ENCODE measurements around the gene TTLL5. TPM values are rescaled to one million over a fixed set of nuclear protein-coding genes. Genes with fewer than 3 reads are reported as not detected.

Gene TTLL5
- polyA plus RNA-seq, 1 donor from 2014 or later: 10.4 TPM

DNA sequence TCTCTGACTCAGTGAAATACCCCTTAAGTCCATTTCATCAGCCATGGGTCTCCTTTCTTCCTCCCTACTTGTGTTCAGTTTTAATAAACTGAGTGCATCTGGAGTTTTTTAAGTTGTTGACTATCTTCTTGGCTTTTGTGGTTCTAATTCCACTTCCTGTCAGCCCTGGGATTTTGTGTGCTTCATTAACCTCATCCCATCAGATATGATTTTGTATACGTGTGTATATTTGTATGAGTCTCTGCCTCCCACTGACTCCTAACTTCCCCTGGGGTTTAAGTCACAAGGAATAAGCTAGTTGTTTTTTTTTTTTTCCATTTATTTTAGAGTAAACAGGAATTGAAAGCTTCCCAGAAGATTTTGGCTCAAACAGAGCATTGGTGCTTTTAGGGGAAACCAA lies 62.7 kb downstream of the TTLL5 start:
- Mint-ChIP-seq H3K9me3 (peaks cover 0 to 7% (median 0%) of the 10 kb centered on the region in 3 donors), H3K4me3 (no peak overlapping the region), H3K36me3 (peaks cover 22% of the 10 kb centered on the region), H3K27me3 (no peaks in the 10 kb centered on the region), H3K4me1 (no peaks in the 10 kb centered on the region), H3K27ac (no peak overlapping the region)

DNA sequence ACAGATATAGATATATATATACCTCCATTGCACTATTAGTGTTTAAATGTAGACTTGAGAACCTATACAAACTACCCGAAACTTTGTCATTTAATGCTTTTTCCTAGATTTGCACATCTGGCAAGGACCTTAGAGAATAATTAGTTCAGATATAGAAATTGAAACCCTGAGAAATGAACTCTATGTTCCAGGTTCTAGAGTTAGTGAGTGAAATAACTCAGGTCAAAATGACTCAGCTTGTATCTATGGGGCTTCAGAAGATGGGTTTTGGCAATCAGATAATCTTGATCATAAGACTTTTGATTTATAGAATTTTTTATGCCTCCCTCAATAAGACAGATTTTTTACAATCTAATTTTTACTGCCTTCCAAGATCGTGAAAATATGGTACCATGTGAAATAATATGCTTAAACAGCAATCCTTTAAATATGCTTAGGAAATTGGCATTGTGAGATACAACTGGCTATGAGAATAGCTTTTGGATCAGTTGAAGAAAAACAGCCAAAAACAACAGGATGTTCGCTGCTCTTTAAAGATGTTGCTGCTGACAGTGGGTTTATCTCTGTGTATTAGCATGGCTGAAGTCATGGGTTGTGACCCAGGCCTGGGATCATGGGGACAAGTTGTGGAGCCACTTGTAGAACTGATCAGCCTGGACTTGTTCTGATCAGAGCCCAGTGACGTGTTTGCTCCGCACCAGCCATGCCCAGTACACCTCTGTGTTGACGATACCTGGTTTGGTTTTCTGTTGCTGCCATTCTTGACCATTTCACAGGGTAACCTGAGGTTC lies 63.6 kb downstream of the TTLL5 start:
- H3K27ac Mint-ChIP-seq: no peak overlapping the region
- peaks cover 0 to 7% (median 0%) of the 10 kb centered on the region in 3 donors for H3K9me3 Mint-ChIP-seq
- H3K4me1 Mint-ChIP-seq: no peaks in the 10 kb centered on the region
- no peaks in the 10 kb centered on the region for H3K27me3 Mint-ChIP-seq
- peaks cover 20% of the 10 kb centered on the region for H3K36me3 Mint-ChIP-seq
- H3K4me3 Mint-ChIP-seq: no peak overlapping the region

DNA sequence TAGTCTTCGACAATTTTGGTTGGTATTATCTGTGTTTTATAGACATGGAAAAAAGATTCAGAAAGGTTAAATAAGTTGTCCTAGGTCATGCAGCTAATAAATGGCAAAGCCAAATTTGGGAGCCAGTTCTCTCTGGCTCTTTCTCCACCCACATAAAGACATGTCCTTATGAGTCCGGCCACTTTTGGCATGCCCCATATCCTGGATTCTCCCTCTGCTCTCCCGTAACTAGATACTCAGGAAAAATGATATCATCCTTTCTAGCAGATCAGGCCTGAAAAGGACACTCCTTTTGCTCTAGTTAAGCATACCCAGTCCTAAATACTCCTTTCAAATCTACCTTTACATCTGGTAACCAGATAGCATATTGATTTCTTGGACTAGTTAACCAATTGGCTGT lies 64.4 kb downstream of the TTLL5 start:
- peaks cover 22% of the 10 kb centered on the region for H3K36me3 Mint-ChIP-seq
- H3K27ac Mint-ChIP-seq: no peak overlapping the region

DNA sequence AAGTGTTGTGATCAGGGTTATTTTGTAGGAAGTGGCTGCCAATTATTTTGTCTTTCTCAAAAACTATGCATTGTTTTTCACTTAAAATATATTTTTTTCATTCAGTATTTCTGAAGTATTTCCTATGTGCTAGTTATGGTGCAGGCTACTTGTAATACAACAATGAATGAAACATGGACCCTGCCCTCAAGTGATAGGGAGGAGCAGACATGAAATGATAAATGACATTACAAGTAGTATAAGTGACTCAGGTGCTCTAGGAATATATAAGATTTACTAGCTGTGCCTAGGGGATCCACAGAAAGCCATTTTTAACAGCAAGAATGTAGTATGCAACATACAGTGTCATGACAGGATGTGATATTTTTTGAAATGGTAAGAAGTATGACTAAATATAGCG lies 65.3 kb downstream of the TTLL5 start:
- Mint-ChIP-seq H3K27ac (no peak overlapping the region), H3K4me3 (no peak overlapping the region), H3K9me3 (peaks cover 0 to 7% (median 0%) of the 10 kb centered on the region in 3 donors), H3K4me1 (no peaks in the 10 kb centered on the region), H3K36me3 (peaks cover 22% of the 10 kb centered on the region), H3K27me3 (no peaks in the 10 kb centered on the region)

More for the DNA sequence above, 64.4 kb downstream of the TTLL5 start:
- no peaks in the 10 kb centered on the region for H3K4me1 Mint-ChIP-seq
- no peaks in the 10 kb centered on the region for H3K27me3 Mint-ChIP-seq
- peaks cover 0 to 7% (median 0%) of the 10 kb centered on the region in 3 donors for H3K9me3 Mint-ChIP-seq
- no peak overlapping the region for H3K4me3 Mint-ChIP-seq

DNA sequence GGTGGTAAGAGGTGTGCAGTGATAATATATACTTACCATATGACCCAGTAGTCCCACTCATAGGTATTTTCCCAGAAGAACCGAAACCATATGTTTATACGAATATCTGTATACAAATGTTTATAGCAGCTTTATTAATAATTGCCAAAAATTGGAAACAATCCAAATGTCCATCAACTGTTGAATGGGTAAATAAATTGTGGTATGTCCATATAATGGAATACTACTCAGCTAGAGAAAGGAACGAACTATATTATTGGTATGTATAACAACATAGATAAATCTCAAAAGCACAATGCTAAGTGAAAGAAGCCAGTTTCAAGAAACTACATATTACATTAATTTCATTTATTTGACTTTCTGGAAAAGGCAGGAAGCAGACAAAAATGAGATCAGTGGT lies 66.1 kb downstream of the TTLL5 start:
- Mint-ChIP-seq H3K9me3 (peaks cover 0 to 7% (median 0%) of the 10 kb centered on the region in 3 donors), H3K27me3 (no peaks in the 10 kb centered on the region), H3K4me3 (no peak overlapping the region), H3K36me3 (peaks cover 23% of the 10 kb centered on the region), H3K4me1 (no peaks in the 10 kb centered on the region), H3K27ac (no peak overlapping the region)

DNA sequence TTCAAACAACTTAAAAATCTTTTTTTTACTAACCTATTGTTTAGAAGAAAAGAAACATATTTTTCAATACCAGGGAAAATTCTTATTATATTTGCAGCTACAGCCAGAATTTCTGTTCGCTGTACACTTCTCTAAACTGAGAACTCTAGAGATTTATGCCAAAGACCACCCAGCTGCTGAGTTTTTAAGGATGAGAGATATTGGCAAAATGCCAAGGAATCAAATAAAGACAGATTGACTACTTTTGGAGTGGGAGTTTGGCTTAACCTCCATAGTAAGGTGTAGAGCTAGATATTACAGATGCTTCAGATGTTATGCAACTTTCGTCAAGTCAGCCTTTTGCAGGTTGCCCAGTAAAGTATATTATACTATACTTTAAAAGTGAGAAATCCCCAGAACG lies 71.8 kb downstream of the TTLL5 start:
- Mint-ChIP-seq H3K27ac (no peak overlapping the region), H3K4me3 (no peak overlapping the region), H3K36me3 (peaks cover 19% of the 10 kb centered on the region), H3K27me3 (no peaks in the 10 kb centered on the region), H3K4me1 (no peaks in the 10 kb centered on the region), H3K9me3 (no peaks in the 10 kb centered on the region)

DNA sequence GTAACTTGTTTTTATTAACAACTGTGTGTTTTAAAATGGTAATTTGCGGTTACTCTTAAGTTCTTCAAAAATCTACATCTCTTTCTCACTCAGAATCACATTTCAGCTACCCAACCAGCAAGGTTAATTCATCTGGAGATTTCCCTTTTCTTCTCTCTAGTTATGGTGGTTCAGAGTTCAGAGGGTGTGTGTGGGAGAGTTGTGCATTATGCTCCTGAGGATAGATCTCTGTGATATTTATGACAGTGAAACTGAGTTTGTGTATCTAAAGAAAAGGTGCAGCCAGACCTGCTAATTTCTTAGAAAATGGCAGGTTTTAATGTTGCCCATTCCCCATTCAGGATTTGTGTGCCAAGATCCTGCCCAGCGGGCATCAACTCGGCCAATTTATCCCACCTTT lies 73.8 kb downstream of the TTLL5 start:
- Mint-ChIP-seq H3K36me3 (peaks cover 19% of the 10 kb centered on the region), H3K4me3 (no peak overlapping the region), H3K9me3 (no peaks in the 10 kb centered on the region), H3K4me1 (no peaks in the 10 kb centered on the region), H3K27me3 (no peaks in the 10 kb centered on the region), H3K27ac (no peak overlapping the region)

DNA sequence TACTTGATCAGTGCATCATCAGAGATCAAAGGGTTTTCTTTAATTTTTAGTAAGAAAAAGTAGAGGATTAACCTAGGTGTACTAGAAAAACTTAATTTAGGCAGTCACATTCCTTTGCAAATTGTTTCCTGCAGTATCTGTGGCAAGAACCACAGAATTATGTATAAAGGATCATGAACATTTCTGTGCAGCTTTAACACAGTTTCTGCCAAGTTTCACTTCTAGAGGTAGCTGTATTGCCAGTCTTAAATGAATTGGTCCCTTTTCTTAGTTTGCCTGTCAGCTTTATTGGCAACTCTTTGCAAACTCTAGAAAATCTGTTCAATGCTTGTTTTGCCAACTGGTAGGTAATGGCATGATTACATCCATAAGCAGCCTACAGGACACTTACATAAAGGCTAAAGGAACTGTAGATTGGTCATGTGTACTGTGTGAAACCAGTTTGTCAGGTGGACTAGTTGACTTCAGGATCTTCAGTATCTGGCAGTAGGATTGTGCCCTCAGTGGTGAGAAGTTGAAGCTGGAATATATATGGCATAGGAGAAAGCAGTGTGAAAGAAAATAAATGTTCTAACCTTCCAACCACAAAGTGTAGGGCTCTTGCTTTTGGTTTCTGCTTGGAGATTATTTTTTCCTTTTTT lies 75.9 kb downstream of the TTLL5 start:
- no peak overlapping the region for H3K27ac Mint-ChIP-seq
- H3K27me3 Mint-ChIP-seq: no peaks in the 10 kb centered on the region
- no peak overlapping the region for H3K4me3 Mint-ChIP-seq
- no peaks in the 10 kb centered on the region for H3K9me3 Mint-ChIP-seq
- no peaks in the 10 kb centered on the region for H3K4me1 Mint-ChIP-seq
- H3K36me3 Mint-ChIP-seq: peaks cover 17% of the 10 kb centered on the region

DNA sequence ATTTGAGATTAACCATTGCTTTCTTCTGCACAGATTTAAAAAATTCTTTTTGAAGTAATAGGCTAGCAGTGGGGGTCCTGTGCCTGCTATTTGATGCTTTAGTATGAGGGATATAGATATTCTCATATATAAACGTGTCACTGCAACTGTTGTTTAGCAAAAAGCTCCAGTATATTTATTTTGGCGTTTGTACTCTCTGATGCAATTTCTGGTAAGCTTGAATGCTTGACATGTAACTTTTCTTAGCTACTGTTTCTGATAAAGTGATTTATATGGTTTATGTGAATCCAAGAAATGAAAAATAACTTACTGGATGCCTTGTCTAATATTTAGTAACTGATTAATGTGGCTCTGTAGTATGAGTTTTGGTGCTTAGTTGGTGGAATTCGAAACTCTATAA lies 77.1 kb downstream of the TTLL5 start:
- peaks cover 14% of the 10 kb centered on the region for H3K36me3 Mint-ChIP-seq
- no peaks in the 10 kb centered on the region for H3K4me1 Mint-ChIP-seq
- no peak overlapping the region for H3K27ac Mint-ChIP-seq
- H3K4me3 Mint-ChIP-seq: no peak overlapping the region
- H3K9me3 Mint-ChIP-seq: no peaks in the 10 kb centered on the region
- H3K27me3 Mint-ChIP-seq: no peaks in the 10 kb centered on the region

DNA sequence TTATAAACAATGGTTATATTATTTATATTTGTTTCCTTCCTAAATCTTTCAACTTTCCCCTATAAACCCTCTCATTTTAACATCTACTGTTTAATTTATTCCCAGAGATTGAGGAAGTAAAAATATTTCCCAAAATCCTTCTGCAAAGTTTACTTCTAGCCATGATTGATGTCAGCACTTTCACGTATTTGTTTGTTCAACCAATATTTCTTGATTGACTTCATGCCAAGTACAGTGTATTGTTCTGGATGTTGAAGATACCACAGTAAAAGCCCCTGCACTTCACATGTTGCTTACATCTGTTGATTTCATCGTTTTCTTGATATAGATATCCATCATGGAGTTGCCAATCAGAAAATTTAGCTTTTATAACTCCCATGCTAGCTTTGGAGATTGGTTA lies 81.8 kb downstream of the TTLL5 start:
- H3K4me3 Mint-ChIP-seq: no peak overlapping the region
- H3K27me3 Mint-ChIP-seq: no peaks in the 10 kb centered on the region
- H3K36me3 Mint-ChIP-seq: peaks cover 28% of the 10 kb centered on the region
- H3K27ac Mint-ChIP-seq: no peak overlapping the region
- H3K4me1 Mint-ChIP-seq: no peaks in the 10 kb centered on the region
- peaks cover 1 to 10% (median 6%) of the 10 kb centered on the region in 3 donors for H3K9me3 Mint-ChIP-seq

DNA sequence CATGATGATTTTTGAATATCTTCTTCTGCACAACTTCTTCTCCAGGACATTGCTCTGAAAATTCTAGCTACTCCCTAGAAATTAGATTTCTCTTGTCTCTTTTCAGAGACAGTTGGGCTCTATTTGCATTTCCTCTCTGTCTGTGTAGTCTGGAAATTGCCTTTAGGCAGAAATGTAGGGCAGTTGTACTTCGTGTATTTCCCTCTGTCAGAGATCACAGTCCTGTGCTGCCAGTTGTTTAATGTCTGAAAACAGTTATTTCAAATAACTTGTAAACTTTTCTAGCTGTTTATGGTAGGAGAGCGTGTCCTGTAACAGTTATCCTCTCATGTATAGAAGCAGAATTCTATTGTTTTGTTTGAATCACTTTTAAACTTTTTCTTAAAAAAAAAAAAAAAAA lies 86.9 kb downstream of the TTLL5 start:
- Mint-ChIP-seq H3K4me3 (no peak overlapping the region), H3K36me3 (peaks cover 32% of the 10 kb centered on the region), H3K27me3 (no peaks in the 10 kb centered on the region), H3K9me3 (peaks cover 1 to 11% (median 6%) of the 10 kb centered on the region in 3 donors), H3K4me1 (no peaks in the 10 kb centered on the region), H3K27ac (peak overlapping the region in 1 of 3 donors; percentile 35)

DNA sequence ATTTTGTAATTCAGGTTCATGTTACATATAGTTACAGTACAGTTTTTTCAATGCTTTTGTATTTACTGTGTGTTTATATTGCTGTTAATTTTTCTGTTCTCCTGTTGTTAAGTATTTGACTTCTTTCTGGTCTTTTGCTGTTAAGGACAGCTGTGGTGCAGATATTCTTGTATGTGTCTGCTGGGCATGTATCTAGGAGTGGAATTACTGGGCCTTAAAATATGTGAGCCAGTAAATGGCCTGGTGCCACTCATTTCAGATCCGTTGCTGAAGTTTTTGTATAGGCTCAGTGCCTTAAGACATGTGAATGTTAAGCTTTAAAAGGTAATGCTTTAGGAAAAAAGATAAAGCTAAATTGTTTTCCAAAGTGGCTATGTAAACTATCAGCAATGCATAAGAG lies 87.3 kb downstream of the TTLL5 start:
- no peaks in the 10 kb centered on the region for H3K4me1 Mint-ChIP-seq
- peaks cover 1 to 11% (median 6%) of the 10 kb centered on the region in 3 donors for H3K9me3 Mint-ChIP-seq

DNA sequence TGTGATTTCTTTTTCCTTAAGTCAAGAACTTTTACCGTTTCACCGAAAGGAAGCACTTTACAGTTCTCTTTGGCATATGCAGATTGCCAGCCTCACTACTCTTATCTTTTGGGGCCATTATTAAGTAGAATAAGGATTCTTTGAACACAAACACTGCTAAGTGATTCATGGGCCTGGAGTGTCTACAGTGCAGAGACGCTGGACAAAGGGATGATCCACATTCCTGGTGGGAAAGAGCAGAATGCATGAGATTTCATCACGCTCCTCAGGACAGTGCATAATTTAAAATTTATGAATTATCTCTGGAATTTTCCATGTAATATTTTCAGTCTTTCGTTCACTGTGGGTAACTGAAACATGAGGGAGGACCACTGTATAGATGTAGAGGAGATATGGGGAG lies 90.2 kb downstream of the TTLL5 start:
- H3K4me3 Mint-ChIP-seq: no peak overlapping the region
- H3K27ac Mint-ChIP-seq: no peak overlapping the region
- peaks cover 0 to 11% (median 6%) of the 10 kb centered on the region in 3 donors for H3K9me3 Mint-ChIP-seq
- H3K4me1 Mint-ChIP-seq: no peaks in the 10 kb centered on the region
- H3K27me3 Mint-ChIP-seq: no peaks in the 10 kb centered on the region
- H3K36me3 Mint-ChIP-seq: peaks cover 15% of the 10 kb centered on the region

More for the DNA sequence above, 87.3 kb downstream of the TTLL5 start:
- Mint-ChIP-seq H3K36me3 (peaks cover 32% of the 10 kb centered on the region), H3K27ac (no peak overlapping the region), H3K27me3 (no peaks in the 10 kb centered on the region), H3K4me3 (no peak overlapping the region)

DNA sequence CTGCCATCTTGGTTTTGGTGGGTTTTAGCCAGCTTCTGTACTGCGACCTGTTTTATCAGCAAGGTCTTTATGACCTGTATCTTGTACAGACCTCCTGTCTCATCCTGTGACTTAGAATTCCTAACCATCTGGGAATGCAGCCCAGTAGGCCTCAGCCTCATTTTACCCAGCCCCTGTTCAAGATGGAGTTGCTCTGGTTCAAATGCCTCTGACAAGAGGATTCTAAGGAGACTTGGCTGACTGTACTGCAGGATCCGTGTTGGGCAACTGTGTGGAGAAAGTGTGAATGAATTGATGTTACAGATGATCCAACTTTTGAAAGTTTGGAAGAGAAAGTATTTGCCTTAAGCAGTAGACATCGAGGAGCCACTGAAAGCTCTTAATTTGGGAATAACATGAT lies 91.0 kb downstream of the TTLL5 start:
- H3K36me3 Mint-ChIP-seq: peaks cover 12% of the 10 kb centered on the region
- no peak overlapping the region for H3K27ac Mint-ChIP-seq

DNA sequence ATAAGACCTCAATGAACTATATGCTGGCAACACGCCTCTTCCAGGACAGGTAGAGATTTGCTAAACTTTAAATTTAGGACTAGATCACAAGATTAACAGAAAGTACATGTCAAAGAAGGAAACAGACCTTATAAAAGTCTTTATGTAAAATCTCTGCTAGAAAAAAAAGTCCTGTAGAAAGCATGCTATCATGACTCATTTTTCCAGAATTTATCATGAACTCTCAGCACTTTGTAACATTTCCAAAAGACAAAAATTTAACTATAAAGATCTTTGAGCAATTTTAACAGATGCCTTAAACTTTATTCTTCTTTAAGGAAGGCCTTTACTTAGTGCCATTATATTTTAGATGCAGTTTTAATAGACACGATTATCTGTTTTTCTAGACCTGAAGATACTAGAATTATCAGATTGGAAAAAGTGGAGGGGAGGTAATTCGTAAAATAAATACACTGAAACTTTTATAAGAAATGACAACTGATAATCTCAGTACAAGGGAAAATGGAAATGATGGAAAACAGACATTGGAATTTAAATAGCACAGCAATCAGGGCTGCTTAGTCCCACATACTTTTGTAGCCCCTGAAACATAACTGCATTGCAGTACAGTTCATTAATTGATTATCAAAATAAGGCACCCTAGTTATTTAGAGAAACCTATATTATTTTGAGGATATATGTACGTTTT lies 92.0 kb downstream of the TTLL5 start:
- no peaks in the 10 kb centered on the region for H3K9me3 Mint-ChIP-seq
- H3K4me1 Mint-ChIP-seq: peaks cover 2 to 7% (median 6%) of the 10 kb centered on the region in 3 donors
- no peaks in the 10 kb centered on the region for H3K27me3 Mint-ChIP-seq
- peaks cover 5% of the 10 kb centered on the region for H3K36me3 Mint-ChIP-seq
- H3K4me3 Mint-ChIP-seq: no peak overlapping the region
- no peak overlapping the region for H3K27ac Mint-ChIP-seq

More for the DNA sequence above, 91.0 kb downstream of the TTLL5 start:
- Mint-ChIP-seq H3K9me3 (peaks cover 0 to 7% (median 2%) of the 10 kb centered on the region in 3 donors), H3K4me3 (no peak overlapping the region), H3K4me1 (peaks cover 0 to 2% (median 0%) of the 10 kb centered on the region in 3 donors), H3K27me3 (no peaks in the 10 kb centered on the region)

Measured in IgD-negative memory B cell (primary cell).